Endothelial cell of umbilical vein (primary cell): ENCODE data around the gene CERS3. TPM values are rescaled to one million over a fixed set of nuclear protein-coding genes. Genes with fewer than 3 reads are reported as not detected.

Source experiments
- BruUV-seq: library from RNA; stranded (reverse); fragments of 400-500 nt; replicated peaks from 2 replicates; lab custom pipeline; 2021; lab: Mats Ljungman, UMichigan
- CTCF ChIA-PET: fragments of 300-600, 350-600 bp; sonication (Branson Sonifier 250); formaldehyde crosslinking; loops from one replicate; lab custom pipeline; 2021; ENCODE audit warnings: antibody characterized with exemption, inconsistent platforms; lab: Charles Lee
- POLR2A ChIA-PET: fragments of 300-600, 350-600 bp; sonication (Branson Sonifier 250); formaldehyde crosslinking; loops from one replicate; lab custom pipeline; 2021; ENCODE audit warnings: antibody characterized with exemption, inconsistent platforms; lab: Charles Lee
- DNase-seq: peaks from one replicate; pipeline ENCODE4 v3.0.0-alpha.2; 2011; ENCODE audit warnings: low read depth, low spot score
- FAIRE-seq: peaks from 2 replicates; lab custom pipeline; 2011; peaks lifted over from hg19 to GRCh38; lab: Jason Lieb, UNC
- H2AFZ ChIP-seq: 2 replicates; pipeline ENCODE4 v1.6.0; 2012; ENCODE audit warnings: low read depth, low read length, control low read depth, inconsistent platforms
- H3K27ac ChIP-seq: 2 replicates; pipeline ENCODE4 v1.5.1; 2011; ENCODE audit warnings: low read depth, mild to moderate bottlenecking, control low read depth, low read length, moderate library complexity; ENCODE audit not compliant: insufficient read depth
- H3K27me3 ChIP-seq, 2 experiments: 2 replicates each; pipeline versions ENCODE4 v1.6.0 to v1.6.1; 2011; ENCODE audit warnings: low read length in 2 of 2, mixed read lengths in 1 of 2; ENCODE audit not compliant: control insufficient read depth in 2 of 2, insufficient read depth in 2 of 2
- H3K36me3 ChIP-seq, 2 experiments: 2 replicates in 1 of 2; 3 replicates in 1 of 2; pipeline ENCODE4 v1.5.1; 2011; ENCODE audit warnings: low read length in 2 of 2, mild to moderate bottlenecking in 1 of 2, moderate library complexity in 1 of 2; ENCODE audit not compliant: control insufficient read depth in 2 of 2, insufficient read depth in 2 of 2; ENCODE audit errors: extremely low read depth in 1 of 2
- H3K4me1 ChIP-seq: 3 replicates; pipeline ENCODE4 v1.5.1; 2011; ENCODE audit warnings: mild to moderate bottlenecking, low read length; ENCODE audit not compliant: control insufficient read depth, insufficient read depth; ENCODE audit errors: extremely low read depth
- H3K4me2 ChIP-seq: 2 replicates; pipeline ENCODE4 v1.6.1; 2011; ENCODE audit warnings: low read length, control low read depth, mixed read lengths; ENCODE audit not compliant: insufficient read depth
- H3K4me3 ChIP-seq, 3 experiments: fragments of 200-600 bp in 1 of 3; sonication (generic), shearing (Covaris generic) in 1 of 3; replicated peaks in 1 of 3; 2 replicates each; pipeline ENCODE4 v1.5.1; 2011 to 2016; ENCODE audit warnings: control low read depth in 3 of 3, low read length in 3 of 3, mild to moderate bottlenecking in 2 of 3, inconsistent platforms in 1 of 3, low read depth in 1 of 3, moderate library complexity in 1 of 3; ENCODE audit not compliant: insufficient read depth in 1 of 3
- H3K79me2 ChIP-seq: 2 replicates; pipeline ENCODE4 v1.6.0; 2012; ENCODE audit warnings: low read length, inconsistent platforms; ENCODE audit not compliant: control insufficient read depth, insufficient read depth
- H3K9ac ChIP-seq: replicated peaks from 2 replicates; pipeline ENCODE3; 2011; ENCODE audit warnings: low read length, control low read depth; ENCODE audit not compliant: insufficient read depth; ENCODE audit errors: extremely low read depth
- H3K9me1 ChIP-seq: replicated peaks from 3 replicates; pipeline ENCODE4 v1.6.0; 2011; ENCODE audit warnings: mild to moderate bottlenecking, low read length; ENCODE audit not compliant: control insufficient read depth, insufficient read depth; ENCODE audit errors: extremely low read depth
- H3K9me3 ChIP-seq: replicated peaks from 2 replicates; pipeline ENCODE4 v1.5.1; 2012; ENCODE audit warnings: low read length, inconsistent platforms; ENCODE audit not compliant: control insufficient read depth, insufficient read depth
- H4K20me1 ChIP-seq: replicated peaks from 2 replicates; pipeline ENCODE3; 2011; ENCODE audit warnings: mild to moderate bottlenecking, low read length; ENCODE audit not compliant: control insufficient read depth, insufficient read depth; ENCODE audit errors: extremely low read depth
- EZH2 ChIP-seq: IDR thresholded peaks from 2 replicates; pipeline ENCODE4 v1.6.1; 2012; ENCODE audit warnings: borderline replicate concordance, low read depth, mild to moderate bottlenecking, moderate library complexity, low read length, inconsistent platforms; ENCODE audit not compliant: severe bottlenecking
- FOS ChIP-seq: IDR thresholded peaks from 2 replicates; pipeline ENCODE4 v1.6.1; 2011; ENCODE audit warnings: mild to moderate bottlenecking, low read length, moderate library complexity, borderline replicate concordance; ENCODE audit not compliant: insufficient read depth
- GATA2 ChIP-seq: IDR thresholded peaks from 2 replicates; pipeline ENCODE4 v1.7.0; 2011; ENCODE audit warnings: low read depth, mild to moderate bottlenecking, moderate library complexity, mixed read lengths, low read length; ENCODE audit not compliant: insufficient read length, insufficient read depth
- JUN ChIP-seq: IDR thresholded peaks from 2 replicates; pipeline ENCODE4 v1.6.1; 2011; ENCODE audit warnings: borderline replicate concordance, low read depth; ENCODE audit not compliant: insufficient read length, insufficient read depth
- MYC ChIP-seq: IDR thresholded peaks from one replicate; pipeline ENCODE4 v1.6.1; 2011; ENCODE audit warnings: mild to moderate bottlenecking, low read depth, low read length
- POLR2A ChIP-seq: IDR thresholded peaks from 2 replicates; pipeline ENCODE4 v1.6.1; 2012; ENCODE audit warnings: low read depth, mild to moderate bottlenecking, control low read depth, low read length
- POLR2AphosphoS5 ChIP-seq: IDR thresholded peaks from 2 replicates; pipeline ENCODE4 v1.6.1; 2012; ENCODE audit warnings: low read depth, mild to moderate bottlenecking, control low read depth, low read length, moderate library complexity; ENCODE audit not compliant: insufficient read depth
- dilution Hi-C: fragments of 300-500 bp; cut with MboI; formaldehyde crosslinking; loops from one replicate; pipeline ENCODE4 v1.15.0; 2019; ENCODE audit warnings: low sequenced_read_pairs; ENCODE audit not compliant: extremely low pct_ligation_motif_present
- intact Hi-C: fragments of 100-400 bp; cut with micrococcal nuclease; formaldehyde crosslinking; loops from one replicate; pipeline ENCODE4 v1.10.0; 2022
- polyA plus RNA-seq, 4 experiments: library from polyadenylated mRNA; depleted of rRNA in 3 of 4; stranded (reverse) in 3 of 4; unstranded in 1 of 4; fragments of >200 nt; gene quantifications; 2 replicates each; pipeline versions ENCODE4 v1.2.1 to v1.2.3, GENCODE V29; 2011 to 2012; ENCODE audit warnings: missing spikeins in 1 of 4
- total RNA-seq: library from RNA; stranded (reverse); gene quantifications from 2 replicates; pipeline ENCODE4 v1.2.3, GENCODE V29; 2021
- TF ChIP-seq, protein P1 (sequence below), 2 donors: IDR thresholded peaks; 1 replicate in 1 of 2; 2 replicates in 1 of 2; pipeline ENCODE4 v1.5.1; 2011; ENCODE audit warnings: low read length in 2 of 2, mild to moderate bottlenecking in 2 of 2, moderate library complexity in 2 of 2, control low read depth in 1 of 2, inconsistent platforms in 1 of 2, low read depth in 1 of 2; ENCODE audit not compliant: insufficient read depth in 1 of 2; ENCODE audit errors: extremely low read depth in 1 of 2
- TF ChIP-seq, protein P2 (sequence below): IDR thresholded peaks from 2 replicates; pipeline ENCODE4 v1.6.1; 2011; ENCODE audit not compliant: insufficient read depth, insufficient read length

Gene CERS3
- total and polyA plus RNA-seq, 2 donors (not counting 3 experiments of a cell fraction or from before 2014, with no cell fraction given): not detected

DNA sequence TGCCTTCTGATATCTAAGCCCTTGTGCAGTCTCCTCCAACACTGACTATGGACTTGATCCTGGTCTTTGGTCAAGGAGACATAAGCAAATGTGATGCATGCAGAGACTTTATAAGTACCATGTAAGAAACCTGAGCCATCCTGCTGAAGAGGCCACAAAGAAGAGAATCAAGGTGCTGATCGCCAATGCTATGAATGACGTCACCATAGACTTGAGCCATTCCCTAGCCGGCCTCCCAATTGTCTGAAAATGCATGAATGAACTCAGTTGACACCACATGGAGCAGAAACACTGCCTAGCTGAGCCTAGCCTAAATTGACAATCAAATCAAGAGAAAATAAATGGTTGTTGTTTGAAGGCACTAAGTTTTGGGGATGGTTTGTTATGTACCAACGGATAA, 51.9 kb downstream of the CERS3 start:
- no peak for DNase-seq
- POLR2A ChIA-PET: no interaction called here
- H3K4me2 ChIP-seq: no peak overlapping the region
- H3K9ac ChIP-seq: no peak overlapping the region
- no peak for TF ChIP-seq POLR2AphosphoS5
- TF ChIP-seq JUN: no peak
- no peak for TF ChIP-seq GATA2
- TF ChIP-seq, protein P1, sequence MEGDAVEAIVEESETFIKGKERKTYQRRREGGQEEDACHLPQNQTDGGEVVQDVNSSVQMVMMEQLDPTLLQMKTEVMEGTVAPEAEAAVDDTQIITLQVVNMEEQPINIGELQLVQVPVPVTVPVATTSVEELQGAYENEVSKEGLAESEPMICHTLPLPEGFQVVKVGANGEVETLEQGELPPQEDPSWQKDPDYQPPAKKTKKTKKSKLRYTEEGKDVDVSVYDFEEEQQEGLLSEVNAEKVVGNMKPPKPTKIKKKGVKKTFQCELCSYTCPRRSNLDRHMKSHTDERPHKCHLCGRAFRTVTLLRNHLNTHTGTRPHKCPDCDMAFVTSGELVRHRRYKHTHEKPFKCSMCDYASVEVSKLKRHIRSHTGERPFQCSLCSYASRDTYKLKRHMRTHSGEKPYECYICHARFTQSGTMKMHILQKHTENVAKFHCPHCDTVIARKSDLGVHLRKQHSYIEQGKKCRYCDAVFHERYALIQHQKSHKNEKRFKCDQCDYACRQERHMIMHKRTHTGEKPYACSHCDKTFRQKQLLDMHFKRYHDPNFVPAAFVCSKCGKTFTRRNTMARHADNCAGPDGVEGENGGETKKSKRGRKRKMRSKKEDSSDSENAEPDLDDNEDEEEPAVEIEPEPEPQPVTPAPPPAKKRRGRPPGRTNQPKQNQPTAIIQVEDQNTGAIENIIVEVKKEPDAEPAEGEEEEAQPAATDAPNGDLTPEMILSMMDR (IDR thresholded peaks at IDR 0.05; ENCODE audit: extremely low read depth in 1 of 2, insufficient read depth in 1 of 2, low read depth in 1 of 2, low read length in 2 of 2): no peak
- no peak for TF ChIP-seq FOS
- TF ChIP-seq, protein P2, sequence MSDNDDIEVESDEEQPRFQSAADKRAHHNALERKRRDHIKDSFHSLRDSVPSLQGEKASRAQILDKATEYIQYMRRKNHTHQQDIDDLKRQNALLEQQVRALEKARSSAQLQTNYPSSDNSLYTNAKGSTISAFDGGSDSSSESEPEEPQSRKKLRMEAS: no peak
- TF ChIP-seq POLR2A: no peak
- no peak for TF ChIP-seq MYC
- no peak for TF ChIP-seq EZH2
- no peaks in the 10 kb centered on the region for H4K20me1 ChIP-seq
- CTCF ChIA-PET: no interaction called here
- dilution Hi-C loops (no loop called here), intact Hi-C loops (no loop called here)
- no peaks in the 10 kb centered on the region for H3K27me3 ChIP-seq
- FAIRE-seq: no peak
- no peaks in the 10 kb centered on the region for H3K36me3 ChIP-seq
- H3K4me3 ChIP-seq: no peak overlapping the region
- H3K9me3 ChIP-seq: peaks cover 5% of the 10 kb centered on the region
- no peak overlapping the region for H2AFZ ChIP-seq
- no peak overlapping the region for H3K27ac ChIP-seq
- BruUV-seq: no TSS peak
- no peaks in the 10 kb centered on the region for H3K79me2 ChIP-seq
- no peaks in the 10 kb centered on the region for H3K4me1 ChIP-seq
- no peaks in the 10 kb centered on the region for H3K9me1 ChIP-seq
